ENCODE data around the gene TMEM33.
A peak's percentile ranks its signal among the peaks of the same experiment; 100 is the strongest.

The TMEM33 gene

DNA sequence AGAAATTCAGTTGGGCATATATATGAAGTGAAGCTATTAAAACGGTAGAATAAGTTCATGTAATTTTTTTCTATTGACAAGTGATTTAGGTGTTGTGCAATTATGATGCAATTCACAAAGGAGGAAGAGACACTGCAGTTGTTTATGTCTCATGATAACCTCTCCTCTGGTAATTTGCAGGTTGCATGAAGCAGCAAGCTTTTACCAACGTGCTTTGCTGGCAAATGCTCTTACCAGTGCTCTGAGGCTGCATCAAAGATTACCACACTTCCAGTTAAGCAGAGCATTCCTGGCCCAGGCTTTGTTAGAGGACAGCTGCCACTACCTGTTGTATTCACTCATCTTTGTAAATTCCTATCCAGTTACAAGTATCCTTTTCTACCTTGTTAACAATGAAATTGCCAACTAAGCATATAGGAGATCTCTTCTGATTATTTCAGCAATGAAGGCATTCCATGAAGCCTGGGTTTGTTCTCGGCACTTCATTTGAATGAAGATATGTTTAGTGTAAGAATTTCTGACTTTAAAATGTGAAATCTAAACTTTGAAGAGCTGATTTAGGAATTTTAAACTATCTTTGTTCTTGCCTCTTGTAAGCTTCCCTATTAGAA lies 3.9 kb downstream of the TMEM33 start:
- no peak for DNase-seq

DNA sequence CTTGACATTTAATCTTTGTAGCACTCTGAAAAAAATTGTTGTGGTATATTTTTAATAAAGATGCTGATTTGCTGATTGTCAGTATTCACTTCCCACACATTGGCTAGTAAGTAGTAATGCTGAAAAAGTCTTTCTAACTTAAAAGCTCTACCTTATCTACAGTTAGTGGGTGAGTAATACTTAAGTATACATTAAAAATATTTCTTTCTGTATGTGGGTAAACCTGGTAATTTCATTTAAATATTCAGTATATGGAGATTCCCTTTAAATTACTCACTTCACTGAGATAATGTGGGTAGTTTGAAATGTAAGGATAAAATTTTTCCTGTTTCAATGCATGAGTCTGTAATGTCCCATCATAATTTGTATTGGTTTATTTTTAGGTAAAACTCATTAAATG lies 5.6 kb downstream of the TMEM33 start:
- no peak for DNase-seq

GRCh38 chr4:41943506-41943905 lies 8.3 kb downstream of the TMEM33 start:
- no peak for DNase-seq

GRCh38 chr4:41944089-41944488 lies 8.9 kb downstream of the TMEM33 start:
- no peak for DNase-seq

DNA sequence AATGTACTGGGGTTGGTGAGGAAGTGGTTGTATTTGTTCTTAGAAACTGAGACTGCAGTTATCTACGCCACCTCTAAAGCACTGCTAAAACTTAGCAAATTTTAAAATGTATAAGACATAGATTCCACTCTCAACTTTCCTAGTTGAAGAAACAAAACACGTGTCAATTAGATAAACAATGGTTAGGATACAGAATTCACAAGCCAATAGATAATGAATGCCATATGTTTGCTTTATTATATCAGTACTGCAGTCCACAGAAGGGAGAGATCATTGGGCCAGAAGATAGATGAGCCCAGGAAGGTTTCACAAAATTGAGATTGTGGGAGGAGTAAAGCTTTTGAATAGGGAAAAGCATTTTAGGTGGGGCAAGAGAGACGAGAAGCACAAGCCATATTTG lies 14.3 kb downstream of the TMEM33 start:
- DNase-seq: no peak

DNA sequence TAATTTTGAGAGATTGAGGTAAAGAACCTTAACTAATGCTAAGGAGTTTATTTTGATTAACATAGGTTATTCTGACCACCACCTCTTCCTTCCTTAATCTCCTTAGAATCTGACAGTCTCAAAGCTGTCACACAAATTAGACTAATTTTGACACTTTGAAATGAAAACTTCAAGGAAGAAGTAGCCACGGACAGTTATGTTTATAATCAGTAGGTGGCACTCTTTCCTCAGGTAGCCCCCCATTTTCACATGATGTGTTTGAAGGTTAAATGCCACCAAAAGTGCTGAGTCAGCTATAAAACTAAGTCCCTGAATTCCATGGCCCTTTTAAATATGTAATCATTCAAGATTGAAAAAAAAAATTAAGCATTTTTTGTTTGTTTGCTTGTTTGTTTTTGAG lies 22.4 kb downstream of the TMEM33 start:
- DNase-seq: no peak

- no peak for DNase-seq
Observed at GRCh38 chr4:41963105-41963504, 27.9 kb downstream of the TMEM33 start.

DNA sequence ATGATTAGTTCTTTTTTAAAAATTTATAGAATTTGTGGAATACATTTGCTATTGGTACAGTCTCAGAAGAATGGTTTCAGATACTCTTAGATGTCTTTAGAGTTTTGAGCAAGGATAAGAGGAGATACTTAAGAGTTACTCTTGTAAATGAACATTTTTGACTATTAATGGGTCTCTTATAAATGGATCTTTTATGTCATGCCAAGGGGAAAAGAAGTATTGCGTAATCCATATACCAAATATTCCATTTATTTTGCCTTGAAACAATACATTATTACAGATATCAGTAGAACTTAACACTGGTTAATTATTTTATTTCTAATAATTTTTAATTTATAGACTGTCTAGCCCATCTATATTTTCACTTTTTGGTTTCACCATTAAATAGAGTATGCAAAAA lies 29.2 kb downstream of the TMEM33 start:
- DNase-seq: no peak

DNA sequence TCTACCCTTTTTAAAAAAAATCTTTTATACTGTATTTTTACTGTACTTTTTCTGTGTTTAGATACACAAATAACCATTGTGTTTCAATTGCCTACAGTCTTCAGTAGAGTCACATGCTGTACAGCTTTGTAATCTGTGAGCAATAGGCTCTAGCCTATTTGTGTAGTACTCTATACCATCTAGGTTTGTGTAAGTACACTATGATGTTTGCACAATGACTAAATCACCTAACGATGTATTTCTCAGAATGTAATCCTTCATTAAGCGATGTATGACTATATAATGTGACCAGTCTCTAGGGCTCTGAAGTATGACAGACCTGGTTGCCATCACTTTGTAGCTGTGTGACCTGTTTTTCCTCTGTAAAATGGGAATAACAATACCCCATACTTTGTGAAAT lies 32.2 kb downstream of the TMEM33 start:
- no peak for DNase-seq

- no peak for DNase-seq
Observed at GRCh38 chr4:41969671-41970070, 34.4 kb downstream of the TMEM33 start.

DNA sequence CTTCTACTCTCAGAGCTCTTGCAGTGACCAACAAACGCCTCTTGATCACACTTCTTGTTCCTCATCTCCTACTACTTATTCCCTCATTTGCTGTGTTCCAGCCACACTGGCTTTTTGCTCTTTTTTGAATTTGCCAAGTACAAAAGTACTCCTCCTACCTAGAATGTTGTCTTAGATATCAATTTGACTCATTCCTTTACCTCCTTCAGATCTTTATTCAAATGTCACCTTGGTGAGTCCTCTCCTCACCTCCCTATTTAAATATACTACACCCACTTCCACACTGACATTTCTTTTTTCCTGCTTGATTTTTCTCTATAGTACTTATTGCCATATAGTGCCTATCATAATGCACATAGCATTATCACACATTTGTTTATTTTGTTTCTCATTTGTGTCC lies 40.1 kb downstream of the TMEM33 start:
- peak in 1 of 51 donors; percentile 9 for DNase-seq

DNA sequence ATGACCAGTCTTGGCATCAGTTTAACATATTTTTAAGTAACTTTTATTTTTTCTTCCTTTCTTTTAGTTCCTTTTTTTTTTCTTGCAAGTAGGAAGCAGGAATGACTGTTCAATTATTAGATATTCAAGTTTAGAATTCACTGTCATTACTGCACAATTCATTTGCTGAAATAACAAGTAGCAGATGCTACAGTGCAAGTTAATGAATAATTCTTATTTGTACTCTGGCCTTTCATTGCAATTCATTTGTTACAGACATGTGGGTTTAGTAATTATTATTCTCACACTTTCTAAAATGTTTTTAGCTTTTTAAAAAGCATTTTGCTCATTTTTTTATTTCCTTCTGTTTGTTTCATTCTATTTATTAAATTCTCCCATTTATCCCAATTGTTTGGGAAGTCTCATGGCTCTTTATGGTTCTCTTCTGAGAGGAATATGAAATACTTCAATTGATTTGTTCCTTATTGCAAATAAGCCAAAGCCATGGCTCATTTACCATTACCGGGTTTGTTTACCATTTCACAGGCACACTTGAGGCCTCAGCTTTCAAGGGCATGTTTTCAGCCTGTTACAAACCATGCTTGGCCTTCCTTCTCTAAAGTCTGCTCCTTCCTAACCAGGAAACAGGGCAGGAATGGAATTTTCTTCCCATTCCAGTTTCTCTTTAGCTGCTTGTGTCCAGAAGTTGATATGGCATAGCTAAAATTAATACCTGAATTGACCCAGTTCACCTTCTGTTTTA lies 41.7 kb downstream of the TMEM33 start:
- DNase-seq: no peak

GRCh38 chr4:41977709-41978108 lies 42.5 kb downstream of the TMEM33 start:
- DNase-seq: no peak

DNA sequence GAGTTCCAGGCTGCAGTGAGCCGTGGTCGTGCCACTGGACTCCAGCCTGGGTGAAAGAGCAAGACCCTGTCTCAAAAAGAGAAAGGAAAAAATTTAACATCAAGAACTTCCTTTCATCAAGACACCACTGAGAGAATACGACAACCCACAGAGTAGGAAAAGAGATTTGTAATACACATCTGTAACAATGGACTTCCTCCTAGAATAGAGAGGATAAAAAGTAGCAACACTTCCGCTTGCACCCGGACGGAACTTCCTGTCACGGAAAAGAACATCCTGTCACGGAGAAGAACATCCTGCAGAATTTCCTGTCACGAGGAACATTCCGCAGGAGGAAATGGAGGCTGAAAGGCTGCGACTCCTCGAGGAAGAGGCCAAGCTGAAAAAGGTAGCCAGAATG lies 46.2 kb downstream of the TMEM33 start, which contains the start of gene DCAF4L1:
Gene DCAF4L1 (plus strand): TSS at position 301 of the 400 bp plus-strand sequence. CDS start 37 bp downstream, at position 338.
- no peak for DNase-seq

- no peak for DNase-seq
Observed at GRCh38 chr4:41982716-41983115, 47.5 kb downstream of the TMEM33 start.

DNA sequence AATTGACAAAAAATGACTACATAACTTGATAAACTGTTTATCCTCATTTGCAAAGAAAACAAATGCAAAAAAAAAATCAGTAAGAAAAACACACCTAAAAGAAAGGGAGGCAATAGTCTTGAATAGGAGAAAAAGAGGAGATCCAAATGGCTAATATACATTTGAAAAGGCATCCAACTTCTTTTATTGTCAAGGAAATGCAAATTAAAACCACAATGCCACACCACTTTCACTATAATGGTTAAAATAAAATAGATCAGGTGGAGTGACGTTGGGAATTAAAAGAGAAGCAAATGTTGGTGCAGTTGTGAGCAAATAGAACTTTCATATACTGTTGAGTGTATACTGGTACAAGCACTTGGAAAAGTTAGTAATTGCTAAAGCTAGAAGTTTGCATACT lies 49.9 kb downstream of the TMEM33 start:
- DNase-seq: no peak

DNA sequence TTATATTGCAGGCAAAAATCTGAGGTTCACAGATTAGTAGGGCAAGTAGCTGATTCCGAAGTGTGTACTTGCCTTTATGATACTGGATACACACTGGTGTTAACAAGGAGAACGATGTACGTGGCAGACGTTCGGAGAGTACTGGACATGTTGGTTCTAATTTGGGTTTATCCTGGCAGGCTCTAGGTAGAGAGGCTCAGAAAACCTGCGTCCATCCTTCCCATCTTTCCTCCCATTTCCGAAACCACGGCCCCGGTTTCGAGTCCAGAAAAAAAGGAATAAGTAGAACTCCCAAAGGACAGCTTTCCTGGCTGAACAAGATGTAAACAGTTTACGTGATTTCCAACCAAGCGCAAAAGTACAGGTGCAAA lies 54.8 kb downstream of the TMEM33 start:
- peak in 2 of 51 donors; percentile 32 to 61 for DNase-seq

- peak; percentile 41 to 96 (median 92) for DNase-seq
Observed at GRCh38 chr4:41990365-41991111, 55.3 kb downstream of the TMEM33 start, which contains the start of gene SLC30A9. Gene SLC30A9, plus strand, starts transcription at chr4:41990530. Its CDS starts 122 bp downstream, at chr4:41990652.

GRCh38 chr4:41991916-41992767 lies 56.9 kb downstream of the TMEM33 start:
- DNase-seq: no peak

DNA sequence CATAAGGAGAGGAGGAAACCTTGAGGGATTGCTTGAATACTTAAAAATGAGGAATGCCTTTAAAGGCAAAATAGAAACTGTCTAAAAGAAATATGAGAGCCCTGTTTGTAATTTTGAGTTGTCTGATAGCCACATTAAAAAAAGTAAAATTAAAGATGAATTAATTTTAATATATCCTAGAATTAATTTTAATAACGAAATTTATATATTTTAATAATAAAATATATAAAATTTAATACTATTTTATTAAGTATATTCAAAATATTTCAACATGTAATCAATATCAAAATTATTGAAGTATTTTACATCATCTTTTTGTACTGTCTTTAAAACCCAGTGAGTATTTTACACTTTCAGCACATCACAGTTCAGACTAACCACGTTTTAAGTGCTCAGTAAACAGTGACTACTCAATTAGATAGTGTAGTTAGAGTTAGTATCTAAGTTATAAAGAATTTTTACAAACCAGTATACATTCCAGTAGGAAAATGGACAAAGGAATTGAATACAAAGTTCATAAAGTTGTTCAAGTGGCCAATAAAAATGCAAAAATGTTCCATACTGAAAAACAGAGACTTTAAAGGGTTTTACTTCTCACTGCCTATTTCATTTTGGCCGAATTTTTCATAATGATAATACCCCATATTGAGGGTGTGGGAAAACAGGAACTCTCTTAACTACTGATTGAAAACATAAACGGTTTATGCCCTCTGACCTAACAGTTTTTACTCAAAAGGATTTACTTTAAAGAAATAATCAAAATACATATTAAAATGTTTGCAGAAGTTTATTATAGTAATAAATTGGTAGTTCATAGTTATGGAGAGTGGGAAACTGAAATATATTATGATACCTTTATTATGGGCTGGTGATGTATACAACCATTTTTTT lies 58.0 kb downstream of the TMEM33 start:
- no peak for DNase-seq
